HG03442 (cell line): Measurements from ENCODE around the gene CHMP2B.
"Not testable (repeated sequence)": the region's sequence is repeated elsewhere in the genome, so short reads cannot be mapped to it uniquely, and the experiment has no call there.

Experiments
- ATAC-seq: cut with Tn5 transposase; IDR thresholded peaks from one replicate; pipeline ENCODE4 v1.9.1; 2021; ENCODE audit warnings: mild to moderate bottlenecking, moderate library complexity; ENCODE audit not compliant: unreplicated experiment

CHMP2B gene

GRCh38 chr3:87229113-87229512 is 2.0 kb downstream of the CHMP2B start:
- no peak for ATAC-seq

GRCh38 chr3:87233805-87234204 is 6.7 kb downstream of the CHMP2B start:
- ATAC-seq = no peak

GRCh38 chr3:87236093-87236492 is 9.0 kb downstream of the CHMP2B start:
- ATAC-seq = no peak

DNA sequence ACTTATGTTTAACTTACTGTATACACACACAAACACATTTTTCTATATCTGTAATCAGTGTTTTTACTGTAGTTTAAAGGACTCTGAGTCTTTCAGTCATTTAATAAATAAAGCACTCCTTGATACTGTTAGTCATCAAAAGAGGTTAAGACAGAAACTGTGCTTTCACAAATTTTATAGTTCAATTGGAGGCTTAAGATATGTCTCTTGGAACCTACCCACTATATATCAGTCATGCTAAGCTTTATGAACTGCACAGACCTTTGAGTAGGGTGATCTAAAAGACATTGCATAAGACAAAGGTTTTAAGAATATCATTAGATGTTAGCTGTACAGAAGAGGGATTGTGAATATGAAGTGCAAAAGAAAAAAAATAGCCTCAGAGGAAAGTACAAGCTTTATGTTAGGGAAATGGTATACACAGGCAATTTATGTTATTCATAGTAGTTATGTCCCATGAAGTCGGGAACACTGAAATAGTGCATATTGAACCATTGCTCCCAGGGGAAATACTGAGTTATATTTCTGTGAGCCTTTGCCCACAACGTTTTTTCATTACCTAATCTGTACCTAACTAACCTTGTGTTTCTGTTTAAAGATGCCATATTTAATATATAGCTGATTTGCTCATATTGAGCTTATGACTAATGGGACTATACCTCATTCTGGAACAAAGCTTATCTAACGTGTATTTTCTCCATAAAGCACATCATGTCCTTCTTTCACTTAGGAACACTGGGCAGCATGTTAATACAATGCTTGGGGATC is 19.7 kb downstream of the CHMP2B start:
- no peak for ATAC-seq

DNA sequence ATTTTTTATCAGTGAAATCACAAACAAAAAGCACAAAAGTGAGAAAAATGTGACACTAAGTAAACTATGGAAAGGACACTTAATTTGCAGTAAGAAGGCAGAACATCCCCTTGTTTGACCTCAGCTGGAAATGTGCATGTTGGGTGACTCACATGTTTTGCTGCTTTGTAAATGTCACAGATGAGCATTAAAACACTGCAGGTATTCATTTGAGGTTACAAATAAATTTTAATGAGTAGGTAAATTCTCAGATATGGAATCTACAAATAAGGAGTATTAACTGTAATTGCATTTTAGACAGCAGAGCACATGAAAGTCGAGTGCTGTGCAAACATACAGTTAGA is 20.3 kb downstream of the CHMP2B start:
- ATAC-seq = no peak

GRCh38 chr3:87248231-87248630 is 21.1 kb downstream of the CHMP2B start:
- ATAC-seq = not testable (repeated sequence)

GRCh38 chr3:87248831-87249230 is 21.7 kb downstream of the CHMP2B start:
- ATAC-seq = no peak

DNA sequence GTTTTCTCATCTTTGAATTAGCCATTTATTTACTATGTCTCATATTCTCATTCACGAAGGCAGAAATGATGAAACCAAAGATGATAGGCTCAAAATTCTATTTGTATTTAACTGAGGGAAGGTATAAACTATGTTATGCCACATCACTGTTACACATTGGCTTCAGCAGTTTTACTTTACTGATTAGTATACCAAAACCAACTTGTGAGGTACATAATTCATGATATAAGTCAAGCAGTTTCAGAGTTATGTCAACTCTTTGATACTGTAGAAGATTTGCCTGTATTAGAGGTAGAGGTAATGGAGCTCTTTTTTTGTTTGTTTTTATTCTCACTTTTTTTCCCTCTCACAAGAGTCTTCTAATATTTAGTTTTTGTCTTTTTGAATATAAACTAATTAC is 22.9 kb downstream of the CHMP2B start:
- ATAC-seq = no peak

DNA sequence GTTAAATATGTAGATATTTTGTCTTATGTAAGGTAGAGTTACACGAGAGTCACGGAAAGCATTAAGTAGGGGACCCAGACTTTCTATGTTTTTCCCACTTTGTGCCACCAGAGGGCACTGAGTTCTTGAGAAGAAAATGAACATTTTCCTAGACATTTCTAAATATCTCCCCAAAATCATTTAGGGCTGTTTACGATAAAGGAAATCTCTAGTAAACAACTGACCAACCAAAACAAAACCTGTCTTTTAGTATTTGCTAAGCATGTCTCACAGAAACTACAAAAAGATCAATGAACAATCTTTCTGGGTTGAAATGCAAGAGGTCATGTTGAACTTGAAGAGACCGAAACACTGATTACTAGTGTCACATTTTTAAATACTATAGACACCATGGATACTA is 33.2 kb downstream of the CHMP2B start:
- peak; percentile 79 for ATAC-seq

DNA sequence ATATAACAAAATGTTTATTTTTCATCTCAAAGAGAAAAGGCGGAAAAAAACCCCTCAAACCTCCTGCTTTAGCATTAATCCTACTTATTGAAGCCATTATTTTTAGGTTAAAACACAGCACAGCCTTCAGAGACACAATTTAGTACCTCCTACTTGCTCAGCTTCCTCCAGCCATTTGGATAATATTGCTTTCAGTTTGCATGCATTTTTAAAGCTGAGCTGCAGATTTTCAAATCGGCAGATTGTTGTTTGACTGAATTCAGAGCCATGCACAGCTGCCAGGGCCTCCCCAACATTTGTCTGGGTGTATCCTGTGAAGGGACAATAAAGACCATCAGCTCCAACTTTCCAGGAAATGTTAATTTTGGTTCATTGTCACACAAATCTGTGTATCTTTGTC is 34.8 kb downstream of the CHMP2B start:
- ATAC-seq = no peak

GRCh38 chr3:87267953-87268645 is 41.0 kb downstream of the CHMP2B start:
- no peak for ATAC-seq

DNA sequence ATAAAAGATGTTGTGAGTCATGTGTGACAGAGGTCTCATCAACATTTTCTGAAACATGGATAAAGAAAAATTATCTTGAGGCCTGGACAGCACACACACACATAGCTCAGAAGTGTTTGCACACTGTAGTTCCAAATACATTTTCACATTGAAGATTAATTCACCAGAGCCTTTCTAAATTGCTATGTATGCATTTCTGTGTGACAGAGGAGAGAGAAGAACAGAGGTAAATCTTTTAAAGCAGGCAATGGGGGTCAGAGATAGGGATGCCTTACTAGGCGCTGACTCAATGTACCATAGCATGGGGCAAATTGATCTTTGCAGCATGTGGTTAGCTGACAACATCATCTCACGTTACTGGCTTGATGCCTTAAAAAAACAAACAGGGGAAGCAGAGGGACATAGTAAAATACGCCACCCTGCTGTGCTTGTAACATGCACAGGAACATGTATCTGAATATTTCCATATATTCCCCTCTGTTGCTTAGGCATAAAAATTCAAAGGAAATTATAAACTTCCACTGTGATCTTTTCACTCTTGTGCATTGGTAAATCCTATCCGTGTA is 41.6 kb downstream of the CHMP2B start:
- no peak for ATAC-seq

DNA sequence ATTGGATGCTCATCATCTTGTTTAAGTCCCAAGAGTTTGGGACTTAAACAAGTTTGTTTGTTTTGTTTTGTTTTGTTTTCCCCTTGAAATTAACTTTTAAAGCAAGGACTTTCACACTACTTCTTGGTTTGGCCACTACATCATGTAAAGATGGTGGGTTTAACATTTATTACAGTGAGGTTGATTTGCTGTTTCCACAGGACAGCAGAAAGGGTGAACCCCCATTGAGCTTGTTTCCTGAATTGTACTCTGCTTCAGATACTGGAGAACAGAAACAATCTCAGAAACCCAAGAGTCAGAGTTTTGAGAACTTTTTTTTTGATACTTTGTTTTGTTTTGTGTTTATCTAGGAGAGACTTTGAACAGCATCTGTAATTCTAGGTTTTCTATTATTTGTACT is 42.6 kb downstream of the CHMP2B start:
- ATAC-seq = no peak

DNA sequence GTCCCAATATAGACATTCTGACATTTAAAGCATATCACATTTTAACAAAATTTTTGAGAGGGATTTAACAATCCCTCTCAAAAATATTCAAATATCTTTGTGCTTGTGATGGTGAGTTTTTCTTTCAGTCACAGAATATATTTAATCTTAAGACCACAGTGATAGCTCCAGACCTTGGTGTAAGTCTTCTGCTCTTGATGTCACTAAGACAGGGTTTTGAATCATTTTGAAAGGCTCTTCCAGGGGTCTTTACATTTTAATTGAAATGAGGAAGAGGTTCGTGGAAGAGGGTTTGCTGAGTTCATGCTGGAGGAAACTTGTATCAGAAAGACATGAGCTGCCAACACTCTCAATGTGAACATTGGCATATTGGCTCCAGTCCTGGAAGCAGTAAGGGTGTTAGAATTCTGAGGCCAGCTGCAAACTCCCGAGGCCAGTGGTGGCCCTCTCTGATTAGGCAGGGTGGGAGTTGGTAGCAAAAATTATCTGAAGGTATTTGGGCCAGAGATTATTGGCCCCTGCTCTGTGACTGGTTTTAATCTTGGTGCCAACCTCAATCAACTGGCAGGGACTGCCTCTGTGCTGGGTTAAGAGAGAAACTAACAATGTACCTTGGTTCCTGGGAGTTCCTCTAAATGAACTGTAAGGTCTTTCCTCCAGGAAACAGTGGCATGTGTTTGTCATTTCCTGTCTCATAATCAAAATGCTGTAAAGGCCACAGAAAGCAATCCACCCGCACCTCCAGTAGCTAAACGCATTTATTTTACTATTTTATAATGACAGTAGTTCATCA is 44.0 kb downstream of the CHMP2B start:
- ATAC-seq = no peak

DNA sequence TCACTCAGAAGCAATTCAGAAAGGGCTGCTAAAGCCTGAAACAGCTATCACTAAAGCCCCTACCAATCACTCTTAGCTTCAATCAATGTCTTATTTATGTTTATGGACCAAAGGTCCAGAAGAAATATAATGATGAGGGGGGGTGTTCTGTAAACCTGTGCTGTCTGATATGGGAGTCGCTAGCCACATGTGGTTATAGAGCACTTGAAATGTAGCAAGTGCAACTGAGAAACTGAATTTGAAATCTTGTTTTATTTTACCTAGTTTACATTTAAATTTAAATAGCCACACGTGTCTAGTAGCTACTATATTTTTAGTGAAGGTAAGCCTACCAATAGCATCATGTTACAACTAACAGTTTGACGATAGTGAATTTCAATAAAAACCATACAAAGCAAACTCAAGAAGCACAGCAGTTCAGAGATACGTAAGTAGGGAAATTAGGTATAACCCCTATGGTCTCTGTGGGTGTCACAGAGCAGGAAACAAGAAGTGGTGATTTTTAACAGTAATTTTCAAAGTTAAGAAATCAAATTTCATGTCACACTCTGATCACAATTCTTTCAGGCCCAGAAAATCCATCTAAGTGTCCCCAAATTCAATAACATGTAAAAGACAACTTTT is 45.7 kb downstream of the CHMP2B start:
- ATAC-seq = peak; percentile 96

GRCh38 chr3:87276484-87276883 is 49.4 kb downstream of the CHMP2B start, which contains the start of gene POU1F1:
POU1F1 (minus strand) TSS chr3:87276584; CDS start chr3:87276462, 122 bp downstream.
- ATAC-seq = no peak

DNA sequence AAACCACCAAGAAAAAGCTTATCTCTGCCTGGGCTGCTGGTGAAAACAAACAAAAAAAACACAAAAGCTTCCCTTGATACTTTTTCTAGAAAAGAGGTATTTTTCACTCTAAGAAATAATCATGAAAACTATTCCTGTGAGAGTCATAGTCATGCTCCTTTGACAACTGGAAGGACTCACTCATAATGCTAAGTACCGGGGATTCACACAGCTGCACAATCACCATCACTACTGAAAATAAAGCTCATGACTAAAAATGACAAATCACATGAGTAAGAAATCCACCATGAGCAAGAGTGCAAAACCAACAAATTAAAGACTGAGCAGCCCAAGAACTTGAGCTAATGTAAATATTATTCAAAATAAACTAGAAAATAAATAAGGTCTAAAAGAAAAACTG is 59.9 kb downstream of the CHMP2B start:
- peak; percentile 85 for ATAC-seq

DNA sequence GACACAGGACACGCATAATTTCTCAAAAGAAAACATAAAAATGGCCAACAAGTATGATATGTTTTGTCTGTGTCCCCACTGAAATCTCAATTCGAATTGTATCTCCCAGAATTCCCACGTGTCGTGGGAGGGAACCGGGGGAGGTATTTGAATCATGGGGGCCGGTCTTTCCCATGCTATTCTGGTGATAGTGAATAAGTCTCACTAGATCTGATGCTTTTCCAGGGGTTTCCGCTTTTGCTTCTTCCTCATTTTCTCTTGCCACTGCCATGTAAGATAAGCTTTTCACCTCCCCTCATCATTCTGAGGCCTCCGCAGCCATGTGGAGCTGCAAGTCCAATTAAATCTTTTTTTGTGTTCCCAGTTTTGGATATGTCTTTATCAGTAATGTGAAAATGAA is 61.3 kb downstream of the CHMP2B start:
- no peak for ATAC-seq

DNA sequence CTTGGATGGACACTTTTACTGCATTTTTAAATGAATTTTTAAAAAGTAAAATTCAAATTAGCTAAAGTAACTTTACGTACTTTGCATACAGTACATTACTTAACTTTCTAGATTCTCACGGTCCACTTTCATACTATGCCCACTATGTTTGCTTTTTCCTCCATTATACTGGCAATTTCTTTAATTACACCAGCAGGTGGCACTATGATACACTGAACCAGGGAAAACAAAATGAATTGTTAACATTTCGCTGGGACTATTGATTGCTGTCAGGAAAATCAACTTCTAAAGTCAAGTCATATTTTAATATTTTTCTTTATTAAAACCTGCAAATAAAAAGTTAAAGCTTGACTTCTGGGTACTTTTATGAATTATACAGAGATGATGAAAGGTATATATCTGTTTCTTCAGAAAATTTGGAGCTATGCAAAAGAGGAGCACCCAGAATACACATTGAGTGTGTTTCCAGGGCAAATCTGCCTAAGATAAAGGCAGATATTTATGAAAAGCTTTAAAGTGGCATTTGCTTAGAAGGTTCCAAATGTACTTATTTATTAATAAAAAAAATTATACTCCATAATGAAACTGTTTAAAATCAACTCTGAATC is 71.1 kb downstream of the CHMP2B start:
- ATAC-seq = peak; percentile 88

GRCh38 chr3:87305031-87305430 is 77.9 kb downstream of the CHMP2B start:
- ATAC-seq = not testable (repeated sequence)
